K562 (cell line): Measurements from ENCODE around the gene ETHE1. TPM values are rescaled to one million over a fixed set of nuclear protein-coding genes. Genes with fewer than 3 reads are reported as not detected.

ENCODE experiments used
- CHD1 ChIP-seq: fragments of 200-600 bp; sonication (generic); IDR thresholded peaks from one replicate; pipeline ENCODE4 v1.6.1; 2012; ENCODE audit warnings: mild to moderate bottlenecking, moderate library complexity, low read length, inconsistent platforms
- DIDO1 ChIP-seq: fragments of 450-650 bp; IDR thresholded peaks from 2 replicates; pipeline ENCODE4 v1.6.1; 2016; ENCODE audit warnings: low read depth, missing biosample characterization, missing genetic modification characterization
- GTF2E2 ChIP-seq: fragments of 200-800 bp; sonication (Bioruptor generic); IDR thresholded peaks from 2 replicates; pipeline ENCODE4 v1.6.1; 2016; ENCODE audit warnings: missing genetic modification characterization, missing compliant biosample characterization
- HNRNPL ChIP-seq: fragments of 200-400 bp; formaldehyde crosslinking; IDR thresholded peaks from 2 replicates; pipeline ENCODE4 v1.6.1; 2017; ENCODE audit warnings: low read depth, mild to moderate bottlenecking, low read length
- LEF1 ChIP-seq: fragments of 450-650 bp; IDR thresholded peaks from 2 replicates; pipeline ENCODE4 v1.6.1; 2016; ENCODE audit warnings: mild to moderate bottlenecking
- MTA2 ChIP-seq: fragments of 450-650 bp; IDR thresholded peaks from 2 replicates; pipeline ENCODE4 v1.6.1; 2016; ENCODE audit warnings: low read depth
- MYC ChIP-seq, 2 experiments: fragments of 250-450 bp in 1 of 2; sonication (Bioruptor Pico) in 1 of 2; IDR thresholded peaks; 2 replicates each; pipeline versions ENCODE4 v1.5.1 to v1.6.1; 2012 to 2021; ENCODE audit warnings: low read depth in 2 of 2, borderline replicate concordance in 1 of 2, improper control_type of control experiment in 1 of 2, low read length in 1 of 2, mild to moderate bottlenecking in 1 of 2, moderate library complexity in 1 of 2
- NFE2 ChIP-seq: IDR thresholded peaks from 2 replicates; pipeline ENCODE4 v1.6.1; 2014; ENCODE audit warnings: antibody characterized with exemption, low read depth
- NFRKB ChIP-seq: fragments of 450-650 bp; IDR thresholded peaks from 2 replicates; pipeline ENCODE4 v1.6.1; 2016; ENCODE audit warnings: low read depth
- NFXL1 ChIP-seq: fragments of 450-650 bp; formaldehyde crosslinking; IDR thresholded peaks from 2 replicates; pipeline ENCODE4 v1.4.0; 2021; ENCODE audit warnings: mild to moderate bottlenecking
- OTX1 ChIP-seq: fragments of 450-650 bp; formaldehyde crosslinking; IDR thresholded peaks from 2 replicates; pipeline ENCODE4 v1.4.0; 2022; ENCODE audit warnings: mild to moderate bottlenecking
- RAD21 ChIP-seq, 2 experiments: fragments of 250-450 bp in 1 of 2; fragments of 450-650 bp in 1 of 2; sonication (Bioruptor Pico) in 1 of 2; formaldehyde crosslinking in 1 of 2; IDR thresholded peaks in 1 of 2; conservative IDR thresholded peaks in 1 of 2; 2 replicates each; pipeline versions ENCODE4 v1.4.0 to v1.8.0; 2020 to 2022; ENCODE audit warnings: mild to moderate bottlenecking in 2 of 2, moderate library complexity in 1 of 2
- SMC3 ChIP-seq: conservative IDR thresholded peaks from 2 replicates; pipeline ENCODE4 v1.6.1; 2011; ENCODE audit warnings: low read depth, low read length, improper control_type of control experiment; ENCODE audit not compliant: insufficient read depth
- XRCC3 ChIP-seq: fragments of 450-650 bp; IDR thresholded peaks from 2 replicates; pipeline ENCODE4 v1.6.1; 2017; ENCODE audit warnings: mild to moderate bottlenecking, moderate library complexity
- ZNF12 ChIP-seq: sonication (generic); formaldehyde crosslinking; IDR thresholded peaks from 2 replicates; pipeline ENCODE4 v1.4.0; 2020; ENCODE audit warnings: mild to moderate bottlenecking, missing genetic modification reagents
- polyA plus RNA-seq, 8 experiments: library from polyadenylated mRNA; depleted of rRNA in 4 of 8; stranded (reverse) in 5 of 8; unstranded in 3 of 8; fragments of >200 nt; fragmentation: Nextera tagmentation in 2 of 8; fragmentation: Illumina TruSeq in 1 of 8; extraction: Ambion mirVana in 2 of 8; extraction: Trizol in 1 of 8; gene quantifications; 2 replicates each; pipeline versions ENCODE4 v1.2.1 to v1.2.3, GENCODE V29; 2011 to 2014; ENCODE audit warnings: inconsistent platforms in 1 of 8, missing spikeins in 1 of 8
- total RNA-seq, 7 experiments: library from RNA; depleted of rRNA in 6 of 7; stranded (reverse); fragments of >200 nt in 6 of 7; fragmentation: Illumina TruSeq in 2 of 7; extraction: Trizol in 2 of 7; gene quantifications; 2 replicates each; pipeline versions ENCODE4 v1.2.1 to v1.2.3, GENCODE V29; 2011 to 2021; ENCODE audit warnings: low replicate concordance in 1 of 7
- TF ChIP-seq, protein P1 (sequence below): fragments of 250-450 bp; sonication (Bioruptor Pico); IDR thresholded peaks from 2 replicates; pipeline ENCODE4 v1.9.0; 2021; ENCODE audit warnings: mild to moderate bottlenecking, inconsistent platforms
- TF ChIP-seq, protein P2 (sequence below): IDR thresholded peaks from 3 replicates; pipeline ENCODE4 v1.6.1; 2011; ENCODE audit warnings: borderline replicate concordance, mild to moderate bottlenecking, moderate library complexity; ENCODE audit not compliant: insufficient read length; ENCODE audit errors: extremely low read depth
- TF ChIP-seq, protein P3 (sequence below): IDR thresholded peaks from 2 replicates; pipeline ENCODE4 v1.6.1; 2012; ENCODE audit warnings: low read depth, low read length, improper control_type of control experiment, borderline replicate concordance
- TF ChIP-seq, protein P4 (sequence below): fragments of 250-450 bp; sonication (Bioruptor Pico); IDR thresholded peaks from 2 replicates; pipeline ENCODE4 v1.8.0; 2021; ENCODE audit warnings: borderline replicate concordance, mild to moderate bottlenecking, moderate library complexity; ENCODE audit not compliant: poor library complexity, severe bottlenecking
- TF ChIP-seq, protein P5 (sequence below): sonication (generic); formaldehyde crosslinking; IDR thresholded peaks from 2 replicates; pipeline ENCODE4 v1.8.1; 2022; ENCODE audit warnings: missing genetic modification reagents

The ETHE1 gene
- total and polyA plus RNA-seq, 9 of the 15 experiments (the other 6 are each of a cell fraction or from before 2014, with no cell fraction given) = 2.9 to 21.0 (median 10.2) TPM

DNA sequence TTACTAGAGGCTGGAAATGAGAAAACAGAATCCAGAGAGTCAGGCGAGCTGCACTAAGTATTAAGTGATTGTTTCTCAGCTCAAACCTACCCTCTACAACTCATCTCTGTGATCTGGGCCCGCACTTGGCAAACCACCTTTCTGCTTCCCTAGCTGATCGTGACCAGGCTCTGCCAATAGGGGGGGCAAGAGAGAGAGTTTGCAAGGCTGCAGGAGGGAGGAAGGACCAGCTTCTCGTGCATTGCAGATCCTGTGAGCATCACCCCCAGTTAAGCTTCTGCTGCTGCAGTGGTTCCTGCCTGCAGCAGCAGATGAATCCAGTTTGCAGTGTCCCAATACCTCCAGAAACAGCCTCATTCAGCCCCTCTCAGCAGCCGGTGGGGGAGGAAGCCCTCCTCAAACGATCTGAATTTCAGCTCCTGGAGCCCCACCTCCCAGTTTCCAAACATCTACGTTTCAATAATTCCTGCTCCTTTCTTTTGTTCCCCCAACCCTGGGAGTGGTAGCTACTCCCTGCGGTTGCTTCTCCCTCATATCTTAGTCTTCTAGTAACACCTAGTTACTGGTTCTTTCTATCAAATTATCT, 28.3 kb upstream of the ETHE1 start (continued):
- TF ChIP-seq, protein P1, sequence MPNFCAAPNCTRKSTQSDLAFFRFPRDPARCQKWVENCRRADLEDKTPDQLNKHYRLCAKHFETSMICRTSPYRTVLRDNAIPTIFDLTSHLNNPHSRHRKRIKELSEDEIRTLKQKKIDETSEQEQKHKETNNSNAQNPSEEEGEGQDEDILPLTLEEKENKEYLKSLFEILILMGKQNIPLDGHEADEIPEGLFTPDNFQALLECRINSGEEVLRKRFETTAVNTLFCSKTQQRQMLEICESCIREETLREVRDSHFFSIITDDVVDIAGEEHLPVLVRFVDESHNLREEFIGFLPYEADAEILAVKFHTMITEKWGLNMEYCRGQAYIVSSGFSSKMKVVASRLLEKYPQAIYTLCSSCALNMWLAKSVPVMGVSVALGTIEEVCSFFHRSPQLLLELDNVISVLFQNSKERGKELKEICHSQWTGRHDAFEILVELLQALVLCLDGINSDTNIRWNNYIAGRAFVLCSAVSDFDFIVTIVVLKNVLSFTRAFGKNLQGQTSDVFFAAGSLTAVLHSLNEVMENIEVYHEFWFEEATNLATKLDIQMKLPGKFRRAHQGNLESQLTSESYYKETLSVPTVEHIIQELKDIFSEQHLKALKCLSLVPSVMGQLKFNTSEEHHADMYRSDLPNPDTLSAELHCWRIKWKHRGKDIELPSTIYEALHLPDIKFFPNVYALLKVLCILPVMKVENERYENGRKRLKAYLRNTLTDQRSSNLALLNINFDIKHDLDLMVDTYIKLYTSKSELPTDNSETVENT (CRISPR knock-in tag) = no peak
- TF ChIP-seq NFXL1 = no peak
- no peak for TF ChIP-seq NFRKB
- no peak for TF ChIP-seq GTF2E2 (tag)
- no peak for TF ChIP-seq CHD1
- no peak for TF ChIP-seq OTX1 (CRISPR knock-in tag)
- TF ChIP-seq, protein P2, sequence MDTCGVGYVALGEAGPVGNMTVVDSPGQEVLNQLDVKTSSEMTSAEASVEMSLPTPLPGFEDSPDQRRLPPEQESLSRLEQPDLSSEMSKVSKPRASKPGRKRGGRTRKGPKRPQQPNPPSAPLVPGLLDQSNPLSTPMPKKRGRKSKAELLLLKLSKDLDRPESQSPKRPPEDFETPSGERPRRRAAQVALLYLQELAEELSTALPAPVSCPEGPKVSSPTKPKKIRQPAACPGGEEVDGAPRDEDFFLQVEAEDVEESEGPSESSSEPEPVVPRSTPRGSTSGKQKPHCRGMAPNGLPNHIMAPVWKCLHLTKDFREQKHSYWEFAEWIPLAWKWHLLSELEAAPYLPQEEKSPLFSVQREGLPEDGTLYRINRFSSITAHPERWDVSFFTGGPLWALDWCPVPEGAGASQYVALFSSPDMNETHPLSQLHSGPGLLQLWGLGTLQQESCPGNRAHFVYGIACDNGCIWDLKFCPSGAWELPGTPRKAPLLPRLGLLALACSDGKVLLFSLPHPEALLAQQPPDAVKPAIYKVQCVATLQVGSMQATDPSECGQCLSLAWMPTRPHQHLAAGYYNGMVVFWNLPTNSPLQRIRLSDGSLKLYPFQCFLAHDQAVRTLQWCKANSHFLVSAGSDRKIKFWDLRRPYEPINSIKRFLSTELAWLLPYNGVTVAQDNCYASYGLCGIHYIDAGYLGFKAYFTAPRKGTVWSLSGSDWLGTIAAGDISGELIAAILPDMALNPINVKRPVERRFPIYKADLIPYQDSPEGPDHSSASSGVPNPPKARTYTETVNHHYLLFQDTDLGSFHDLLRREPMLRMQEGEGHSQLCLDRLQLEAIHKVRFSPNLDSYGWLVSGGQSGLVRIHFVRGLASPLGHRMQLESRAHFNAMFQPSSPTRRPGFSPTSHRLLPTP = no peak
- TF ChIP-seq DIDO1 (tag) = no peak
- TF ChIP-seq NFE2 = no peak
- no peak for TF ChIP-seq HNRNPL
- peak; percentile 51 to 70 for TF ChIP-seq RAD21 (CRISPR knock-in tag; conservative IDR thresholded peaks at IDR 0.05 in 1 of 2, IDR thresholded peaks at IDR 0.05 in 1 of 2)
- no peak for TF ChIP-seq LEF1
- no peak for TF ChIP-seq ZNF12 (CRISPR knock-in tag)
- TF ChIP-seq, protein P3, sequence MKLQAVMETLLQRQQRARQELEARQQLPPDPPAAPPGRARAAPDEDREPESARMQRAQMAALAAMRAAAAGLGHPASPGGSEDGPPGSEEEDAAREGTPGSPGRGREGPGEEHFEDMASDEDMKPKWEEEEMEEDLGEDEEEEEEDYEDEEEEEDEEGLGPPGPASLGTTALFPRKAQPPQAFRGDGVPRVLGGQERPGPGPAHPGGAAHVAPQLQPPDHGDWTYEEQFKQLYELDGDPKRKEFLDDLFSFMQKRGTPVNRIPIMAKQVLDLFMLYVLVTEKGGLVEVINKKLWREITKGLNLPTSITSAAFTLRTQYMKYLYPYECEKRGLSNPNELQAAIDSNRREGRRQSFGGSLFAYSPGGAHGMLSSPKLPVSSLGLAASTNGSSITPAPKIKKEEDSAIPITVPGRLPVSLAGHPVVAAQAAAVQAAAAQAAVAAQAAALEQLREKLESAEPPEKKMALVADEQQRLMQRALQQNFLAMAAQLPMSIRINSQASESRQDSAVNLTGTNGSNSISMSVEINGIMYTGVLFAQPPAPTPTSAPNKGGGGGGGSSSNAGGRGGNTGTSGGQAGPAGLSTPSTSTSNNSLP = no peak
- TF ChIP-seq MTA2 = no peak
- TF ChIP-seq MYC (IDR thresholded peaks at IDR 0.05; ENCODE audit: low read depth, low read length) = no peak
- TF ChIP-seq MYC (CRISPR knock-in tag; IDR thresholded peaks at IDR 0.05; ENCODE audit: borderline replicate concordance, low read depth) = no peak
- TF ChIP-seq SMC3 = peak; percentile 58; the same call in 1 of the 2 replicates
- TF ChIP-seq, protein P4, sequence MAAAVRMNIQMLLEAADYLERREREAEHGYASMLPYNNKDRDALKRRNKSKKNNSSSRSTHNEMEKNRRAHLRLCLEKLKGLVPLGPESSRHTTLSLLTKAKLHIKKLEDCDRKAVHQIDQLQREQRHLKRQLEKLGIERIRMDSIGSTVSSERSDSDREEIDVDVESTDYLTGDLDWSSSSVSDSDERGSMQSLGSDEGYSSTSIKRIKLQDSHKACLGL (CRISPR knock-in tag) = no peak
- no peak for TF ChIP-seq XRCC3
- TF ChIP-seq, protein P5, sequence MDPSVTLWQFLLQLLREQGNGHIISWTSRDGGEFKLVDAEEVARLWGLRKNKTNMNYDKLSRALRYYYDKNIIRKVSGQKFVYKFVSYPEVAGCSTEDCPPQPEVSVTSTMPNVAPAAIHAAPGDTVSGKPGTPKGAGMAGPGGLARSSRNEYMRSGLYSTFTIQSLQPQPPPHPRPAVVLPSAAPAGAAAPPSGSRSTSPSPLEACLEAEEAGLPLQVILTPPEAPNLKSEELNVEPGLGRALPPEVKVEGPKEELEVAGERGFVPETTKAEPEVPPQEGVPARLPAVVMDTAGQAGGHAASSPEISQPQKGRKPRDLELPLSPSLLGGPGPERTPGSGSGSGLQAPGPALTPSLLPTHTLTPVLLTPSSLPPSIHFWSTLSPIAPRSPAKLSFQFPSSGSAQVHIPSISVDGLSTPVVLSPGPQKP (CRISPR knock-in tag) = no peak
